Vagina (tissue), 2 donors: ENCODE data around the gene GRM2.

Experiments used
- POLR2A ChIP-seq, 2 donors: fragments of 450-650 bp; IDR thresholded peaks; one replicate each; pipeline ENCODE4 v1.6.1; 2017; ENCODE audit warnings: antibody characterized with exemption in 2 of 2, mild to moderate bottlenecking in 2 of 2, moderate library complexity in 2 of 2
- POLR2AphosphoS5 ChIP-seq, 2 donors: sonication (generic); formaldehyde crosslinking; IDR thresholded peaks; one replicate each; pipeline ENCODE4 v1.9.0; 2017; ENCODE audit warnings: antibody characterized with exemption in 2 of 2, mild to moderate bottlenecking in 2 of 2, low read depth in 1 of 2; ENCODE audit not compliant: insufficient read depth in 1 of 2
- TF ChIP-seq, protein P1 (sequence below), 3 experiments: fragments of 450-650 bp in 2 of 3; fragments of 200-600 bp in 1 of 3; sonication (generic) in 1 of 3; IDR thresholded peaks; one replicate each; pipeline ENCODE4 v1.5.1; 2017 to 2019; ENCODE audit warnings: antibody characterized with exemption in 3 of 3, mild to moderate bottlenecking in 2 of 3, moderate library complexity in 2 of 3

DNA sequence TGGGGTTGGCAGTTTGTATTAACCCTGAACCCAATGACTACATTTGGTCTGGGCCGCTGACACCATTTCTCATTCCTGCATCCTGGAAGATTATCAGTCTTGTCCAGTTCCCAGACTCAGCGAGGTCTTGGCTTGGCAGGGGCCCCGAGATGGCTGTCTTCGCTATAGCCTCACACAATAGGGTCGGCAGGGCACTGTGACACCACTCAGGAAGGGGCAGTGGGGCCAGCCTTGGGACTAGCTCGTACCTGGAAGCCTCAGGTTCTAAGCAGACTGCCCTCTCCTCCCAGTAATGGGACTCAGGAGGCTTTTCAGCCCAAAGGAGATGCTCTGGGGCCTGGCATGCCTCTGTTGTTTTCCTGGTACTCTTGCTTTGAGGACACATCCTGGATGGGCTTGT is 26.7 kb upstream of the GRM2 start:
- no peak for TF ChIP-seq POLR2A (IDR thresholded peaks at IDR 0.05)
- TF ChIP-seq, protein P1, sequence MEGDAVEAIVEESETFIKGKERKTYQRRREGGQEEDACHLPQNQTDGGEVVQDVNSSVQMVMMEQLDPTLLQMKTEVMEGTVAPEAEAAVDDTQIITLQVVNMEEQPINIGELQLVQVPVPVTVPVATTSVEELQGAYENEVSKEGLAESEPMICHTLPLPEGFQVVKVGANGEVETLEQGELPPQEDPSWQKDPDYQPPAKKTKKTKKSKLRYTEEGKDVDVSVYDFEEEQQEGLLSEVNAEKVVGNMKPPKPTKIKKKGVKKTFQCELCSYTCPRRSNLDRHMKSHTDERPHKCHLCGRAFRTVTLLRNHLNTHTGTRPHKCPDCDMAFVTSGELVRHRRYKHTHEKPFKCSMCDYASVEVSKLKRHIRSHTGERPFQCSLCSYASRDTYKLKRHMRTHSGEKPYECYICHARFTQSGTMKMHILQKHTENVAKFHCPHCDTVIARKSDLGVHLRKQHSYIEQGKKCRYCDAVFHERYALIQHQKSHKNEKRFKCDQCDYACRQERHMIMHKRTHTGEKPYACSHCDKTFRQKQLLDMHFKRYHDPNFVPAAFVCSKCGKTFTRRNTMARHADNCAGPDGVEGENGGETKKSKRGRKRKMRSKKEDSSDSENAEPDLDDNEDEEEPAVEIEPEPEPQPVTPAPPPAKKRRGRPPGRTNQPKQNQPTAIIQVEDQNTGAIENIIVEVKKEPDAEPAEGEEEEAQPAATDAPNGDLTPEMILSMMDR (IDR thresholded peaks at IDR 0.05) = no peak
- no peak for TF ChIP-seq POLR2AphosphoS5 (IDR thresholded peaks at IDR 0.05; ENCODE audit: insufficient read depth in 1 of 2, low read depth in 1 of 2)
